GM21515 (cell line): Measurements from ENCODE around the gene NRN1L.
"Not testable (repeated sequence)": the region's sequence is repeated elsewhere in the genome, so short reads cannot be mapped to it uniquely, and the experiment has no call there.

Source experiments
- ATAC-seq: cut with Tn5 transposase; IDR thresholded peaks from one replicate; pipeline ENCODE4 v1.9.1; 2021; ENCODE audit not compliant: unreplicated experiment

The NRN1L gene

DNA sequence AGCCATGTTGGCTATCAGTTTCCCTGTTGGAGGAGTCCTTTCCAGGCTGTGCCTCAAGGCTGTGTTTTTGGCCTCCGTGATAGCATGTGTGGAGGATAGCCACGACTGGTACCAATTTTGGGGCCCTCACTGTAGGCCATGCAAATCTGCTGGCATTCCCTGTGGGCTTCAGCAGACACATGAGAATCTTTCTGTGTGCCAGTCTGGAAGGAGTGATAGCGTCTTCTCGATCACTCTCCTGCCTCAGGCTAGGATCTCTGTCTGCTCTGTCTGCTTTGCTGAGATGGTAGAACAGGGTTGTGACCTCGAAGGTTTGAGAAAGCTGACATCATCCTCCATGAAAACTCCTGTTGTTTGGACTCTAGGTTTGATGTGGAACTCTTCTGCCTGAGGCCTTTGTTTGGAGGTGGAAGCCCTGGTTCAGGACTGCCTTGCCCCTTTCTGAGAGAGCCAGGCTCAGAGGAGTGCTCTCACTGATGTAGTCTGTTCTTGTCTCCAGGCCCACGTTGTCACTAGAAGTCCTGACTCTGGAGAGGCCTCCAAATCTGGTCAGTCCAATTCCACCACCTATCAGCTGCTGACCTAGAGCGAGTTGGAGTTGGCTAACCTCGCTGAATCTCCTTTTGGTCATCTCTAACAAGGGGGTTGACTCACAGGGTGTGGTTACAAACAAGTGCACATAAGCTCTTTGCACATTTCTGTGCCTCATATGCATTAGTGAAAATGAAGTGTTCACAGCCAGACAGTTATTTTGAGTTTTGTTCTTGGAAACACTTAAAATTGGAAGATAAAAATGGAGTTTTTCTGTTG is 23.9 kb upstream of the NRN1L start:
- ATAC-seq, result no peak

DNA sequence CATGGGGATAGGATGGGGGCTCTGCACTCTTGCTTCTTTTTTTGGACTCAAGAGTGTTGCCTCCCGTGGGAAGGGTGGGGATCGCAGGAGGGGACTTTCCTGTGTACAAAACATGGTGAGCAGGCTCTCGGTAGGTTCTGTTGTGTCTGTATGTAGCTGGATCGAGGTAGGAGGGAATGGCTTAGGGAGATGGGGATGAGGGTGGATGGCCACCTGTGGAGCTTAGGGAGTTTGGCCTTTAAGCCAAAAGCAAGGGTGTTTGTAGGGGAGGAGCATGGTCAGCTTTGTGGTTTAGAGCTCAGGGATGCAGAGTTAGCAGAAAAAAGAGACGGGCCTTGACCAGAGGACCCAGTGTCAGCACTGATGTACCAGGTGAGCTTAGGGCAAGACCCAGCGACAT is 22.8 kb upstream of the NRN1L start:
- ATAC-seq, result no peak

DNA sequence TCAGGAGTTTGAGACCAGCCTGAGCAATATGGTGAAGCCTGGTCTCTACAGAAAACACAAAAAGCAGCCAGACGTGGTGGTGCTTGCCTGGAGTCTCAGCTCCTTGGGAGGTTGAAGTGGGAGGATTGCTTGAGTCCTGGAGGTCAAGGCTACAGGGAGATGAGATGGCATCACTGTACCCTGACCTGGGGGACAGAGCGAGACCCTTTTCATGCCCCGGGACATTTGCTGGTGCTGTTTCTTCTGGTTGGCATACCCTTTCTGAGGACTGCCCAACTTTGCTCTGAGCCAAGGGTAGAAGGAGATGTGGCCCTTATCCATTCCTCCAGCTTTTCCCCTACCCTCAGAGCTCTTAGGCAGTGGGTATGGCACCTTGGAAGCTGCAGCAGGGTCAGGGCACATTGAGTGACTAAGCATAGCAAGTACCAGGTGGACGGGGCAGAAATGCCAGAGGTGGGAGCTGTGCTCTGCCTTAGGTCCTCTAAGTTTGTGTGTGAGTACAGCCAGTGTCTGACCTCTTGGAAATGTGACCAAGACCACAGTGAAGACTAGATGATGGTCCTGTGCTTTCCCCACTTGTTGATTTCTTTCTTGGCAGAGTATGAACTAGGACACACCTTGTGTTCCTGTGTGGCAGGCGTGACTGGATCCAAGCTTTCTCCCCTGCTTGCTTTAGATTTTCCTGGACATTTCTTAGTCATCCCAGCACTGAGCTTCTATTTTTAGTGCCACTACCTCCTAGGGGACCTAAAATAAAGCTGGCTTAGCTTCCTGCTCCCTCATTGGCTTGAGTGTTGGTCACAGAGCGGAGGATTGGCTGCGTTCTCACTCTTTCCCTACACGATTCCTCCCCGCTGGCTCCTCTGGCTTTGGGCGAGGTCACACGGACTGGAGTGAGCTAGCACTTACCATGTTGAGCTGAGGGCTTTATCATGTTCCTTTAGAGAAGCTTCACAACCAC is 21.8 kb upstream of the NRN1L start:
- ATAC-seq, result no peak

DNA sequence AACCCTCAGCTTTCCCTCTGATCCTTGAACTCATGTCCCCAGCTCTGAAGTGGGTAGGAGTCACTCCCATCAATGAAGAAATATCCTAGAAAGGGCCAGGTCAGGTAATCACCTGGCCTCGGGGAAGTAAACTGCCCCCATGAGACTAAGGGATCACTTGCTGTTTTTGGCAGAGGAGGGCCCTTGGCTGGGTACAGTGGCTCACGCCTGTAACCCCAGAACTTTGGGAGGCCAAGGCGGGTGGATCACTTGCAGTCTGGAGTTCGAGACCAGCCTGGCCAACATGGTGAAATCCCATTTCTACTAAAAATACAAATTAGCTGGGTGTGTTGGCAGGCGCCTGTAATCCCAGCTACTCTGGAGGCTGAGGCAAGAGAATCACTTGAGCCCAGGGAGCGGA is 20.6 kb upstream of the NRN1L start:
- not testable (repeated sequence) for ATAC-seq

DNA sequence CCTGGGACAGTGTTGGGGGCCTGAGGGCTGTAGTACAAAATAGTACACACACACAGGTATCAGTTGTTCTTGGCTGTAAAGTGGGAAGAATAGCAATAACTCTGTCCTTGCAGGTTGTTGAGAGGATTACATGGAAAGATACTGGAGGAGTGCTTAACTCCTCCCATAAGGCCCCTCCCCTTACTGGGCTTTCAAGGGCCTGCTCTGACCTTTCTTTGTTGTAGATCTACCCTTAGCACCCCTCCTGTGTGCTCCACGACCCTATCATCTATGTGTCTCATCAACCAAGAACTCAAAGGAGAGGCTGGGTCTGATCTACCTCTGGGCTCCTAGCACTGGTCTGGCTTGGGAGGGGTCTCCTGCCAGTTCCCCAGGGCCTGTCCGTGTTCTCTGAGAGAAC is 20.1 kb upstream of the NRN1L start:
- no peak for ATAC-seq

DNA sequence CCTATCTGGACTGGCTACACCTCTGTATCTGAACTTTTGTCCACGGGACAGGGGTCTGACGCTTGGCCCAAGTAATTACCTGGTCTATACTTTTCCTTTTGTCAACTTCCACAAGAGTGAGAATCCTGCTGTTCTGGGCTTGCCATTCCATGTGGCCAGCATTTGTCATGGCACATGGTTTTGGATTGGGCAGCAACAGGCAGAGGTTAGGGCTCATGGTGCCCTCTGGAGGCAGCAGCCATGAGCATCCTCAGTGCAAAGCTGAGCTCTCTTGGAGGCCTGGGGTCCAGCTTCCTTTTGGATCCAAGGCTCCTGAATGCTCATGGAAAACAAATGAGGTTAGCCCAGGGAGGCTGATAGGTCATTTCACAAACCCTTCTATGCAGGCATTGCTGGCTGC is 19.4 kb upstream of the NRN1L start:
- no peak for ATAC-seq

DNA sequence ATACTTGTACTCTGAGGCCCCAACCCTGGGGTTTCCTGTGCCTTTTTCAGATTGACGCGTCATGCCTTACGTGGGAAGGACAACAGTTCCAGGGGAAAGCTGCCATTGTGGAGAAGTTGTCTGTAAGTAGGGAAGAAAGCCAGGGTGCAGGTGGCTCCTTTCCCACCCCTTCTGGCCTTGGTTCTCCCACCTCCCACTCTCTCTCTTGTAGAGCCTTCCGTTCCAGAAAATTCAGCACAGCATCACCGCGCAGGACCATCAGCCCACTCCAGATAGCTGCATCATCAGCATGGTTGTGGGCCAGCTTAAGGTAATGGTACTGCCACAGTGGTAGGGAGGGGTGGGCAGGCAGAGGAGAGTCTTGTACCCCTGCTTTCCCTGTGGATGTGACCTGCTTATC is 16.4 kb upstream of the NRN1L start:
- no peak for ATAC-seq

DNA sequence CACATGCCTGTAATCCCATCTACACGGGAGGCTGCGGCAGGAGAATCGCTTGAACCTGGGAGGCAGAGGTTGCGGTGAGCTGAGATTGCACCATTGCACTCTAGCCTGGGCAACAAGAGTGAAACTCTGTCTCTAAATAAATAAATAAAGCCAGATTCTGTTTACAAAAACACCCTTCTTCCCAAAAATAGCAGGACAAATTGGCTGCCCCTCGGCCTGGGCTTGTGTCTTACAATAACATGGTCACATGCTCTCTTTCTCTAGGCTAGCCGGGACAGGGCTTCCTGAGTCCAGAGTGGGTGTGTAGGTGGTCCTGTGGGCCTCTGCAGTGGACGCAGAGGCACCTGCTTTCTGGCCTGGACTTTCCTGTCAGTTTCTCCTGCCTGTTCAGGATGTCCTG is 15.0 kb upstream of the NRN1L start:
- ATAC-seq, result no peak

DNA sequence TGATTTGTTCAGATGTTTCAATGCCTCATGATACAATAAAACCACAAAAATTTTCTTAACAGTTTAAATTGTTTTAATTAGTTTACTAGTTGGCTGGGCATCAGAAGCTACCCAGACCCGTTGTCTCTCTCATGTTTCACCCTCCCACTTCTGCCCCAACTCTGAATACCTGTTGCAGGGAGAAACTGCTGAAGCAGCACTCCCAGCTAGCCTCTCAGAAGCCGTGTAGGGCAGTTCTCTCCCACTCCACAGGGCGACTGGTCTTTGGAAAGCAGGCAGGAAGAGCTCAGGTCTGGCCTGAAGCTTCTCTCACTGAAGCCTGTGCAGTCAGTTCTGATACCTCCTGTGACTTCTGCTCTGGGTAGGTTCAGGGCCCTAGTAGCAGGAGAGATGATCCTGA is 13.4 kb upstream of the NRN1L start:
- ATAC-seq, result no peak

DNA sequence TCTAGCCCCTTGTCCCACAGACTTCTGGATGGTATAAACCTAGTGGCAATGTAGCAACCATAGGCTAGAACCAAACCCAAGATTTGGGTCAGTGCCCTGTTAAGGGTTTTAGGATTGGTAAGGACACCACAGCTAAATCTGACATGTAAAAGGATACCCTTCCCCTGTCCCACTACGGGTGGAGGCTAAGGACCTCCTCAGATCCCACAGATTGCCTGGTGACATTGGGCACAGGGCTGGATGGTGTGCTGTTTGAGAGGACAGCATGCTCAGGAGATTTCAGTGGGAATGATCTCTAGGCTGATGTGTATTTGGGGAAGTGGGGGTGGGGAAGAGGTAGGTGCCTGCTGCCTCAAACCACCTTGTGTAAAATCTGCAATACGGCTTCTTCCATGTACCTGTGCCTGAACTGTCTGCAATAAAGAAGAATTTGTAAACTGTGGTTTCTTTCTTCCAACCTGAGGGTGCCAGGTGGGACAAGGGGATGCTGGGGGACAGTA is 12.5 kb upstream of the NRN1L start:
- no peak for ATAC-seq

DNA sequence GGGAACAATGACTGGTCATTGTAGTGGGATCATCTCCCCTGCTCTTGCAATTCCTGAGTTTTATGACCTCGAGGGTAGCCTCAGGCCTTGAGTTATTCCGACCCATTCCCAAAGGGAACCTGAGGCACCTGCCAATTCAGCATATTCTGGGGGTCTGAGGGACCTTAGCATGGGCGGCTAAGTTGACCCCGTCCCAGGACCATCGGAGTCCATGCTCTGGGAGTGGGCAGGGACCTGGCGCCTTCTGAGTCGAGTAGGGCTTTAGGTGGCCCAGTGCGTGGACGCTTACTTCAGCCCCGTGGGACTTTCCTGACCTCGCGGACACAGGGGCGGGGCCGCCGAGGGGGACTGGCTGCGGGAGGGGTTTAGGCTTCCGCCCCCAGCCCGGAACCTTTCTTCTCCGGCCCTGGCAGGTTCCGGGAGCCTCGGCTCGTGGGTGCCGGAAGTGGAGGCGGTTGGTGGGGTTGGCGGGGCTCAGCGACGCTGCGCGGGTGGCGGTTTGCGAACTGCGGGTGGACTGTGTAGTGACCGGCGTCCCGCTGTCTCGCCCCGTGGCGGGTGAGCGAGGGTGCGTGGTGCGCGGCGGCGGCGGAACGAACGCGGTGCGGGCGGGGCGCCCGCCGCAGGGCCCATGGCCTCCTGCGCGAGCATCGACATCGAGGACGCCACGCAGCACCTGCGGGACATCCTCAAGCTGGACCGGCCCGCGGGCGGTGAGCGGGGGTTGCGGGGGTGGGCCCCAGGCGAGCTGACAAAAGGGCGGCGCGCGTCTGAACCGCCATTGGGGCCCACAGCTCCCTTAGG is 11.9 kb upstream of the NRN1L start, which contains the start of gene EDC4:
Gene EDC4 (plus strand): TSS at position 422 of the 804 bp plus-strand sequence. CDS start 210 bp downstream, at position 632.
- ATAC-seq, result peak; percentile 55

DNA sequence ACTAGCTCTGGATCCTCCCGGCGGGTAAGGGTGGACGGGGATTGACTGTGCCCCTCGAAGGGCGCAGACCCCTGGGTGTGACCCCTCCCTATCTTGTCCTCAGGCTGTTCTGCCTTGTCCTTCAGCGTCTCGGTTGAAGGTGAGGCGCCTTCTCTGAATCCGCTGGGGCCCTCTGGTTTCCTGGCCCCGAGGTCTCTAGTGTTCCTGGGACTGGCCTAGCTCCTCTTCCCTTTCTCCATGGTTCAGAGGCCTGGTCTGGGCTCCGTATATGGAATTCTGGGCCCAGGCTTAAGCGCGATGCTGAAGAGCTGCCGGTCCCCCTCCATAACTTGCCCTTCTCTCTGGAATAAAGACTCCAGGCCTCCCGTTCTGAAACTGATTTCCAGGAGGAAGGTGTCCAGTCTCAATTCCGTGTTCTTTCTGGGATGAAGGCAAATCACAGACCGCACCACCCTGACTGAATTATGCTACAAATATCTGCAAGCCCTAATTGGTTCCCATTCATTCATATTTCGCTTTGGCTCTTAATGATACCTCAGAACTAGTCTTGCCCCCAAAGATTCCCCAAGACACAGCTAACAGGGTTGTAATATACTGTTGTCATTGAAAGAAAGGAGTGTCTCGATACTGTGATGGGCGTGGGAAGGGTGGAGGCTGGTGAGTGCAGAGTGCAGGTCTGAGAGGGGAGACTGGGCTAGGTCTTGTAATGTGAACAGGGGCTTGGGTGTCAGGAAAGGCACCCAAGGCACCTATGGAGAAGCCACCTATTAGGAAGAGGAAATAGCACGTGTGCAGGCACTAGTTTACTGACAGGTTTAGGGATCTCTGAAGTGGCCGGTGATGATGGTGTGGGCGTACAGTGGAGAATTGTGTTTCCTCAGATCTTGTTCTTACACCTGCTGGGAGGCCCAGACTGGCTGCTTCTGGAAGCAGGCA is 11.0 kb upstream of the NRN1L start:
- ATAC-seq, result no peak

DNA sequence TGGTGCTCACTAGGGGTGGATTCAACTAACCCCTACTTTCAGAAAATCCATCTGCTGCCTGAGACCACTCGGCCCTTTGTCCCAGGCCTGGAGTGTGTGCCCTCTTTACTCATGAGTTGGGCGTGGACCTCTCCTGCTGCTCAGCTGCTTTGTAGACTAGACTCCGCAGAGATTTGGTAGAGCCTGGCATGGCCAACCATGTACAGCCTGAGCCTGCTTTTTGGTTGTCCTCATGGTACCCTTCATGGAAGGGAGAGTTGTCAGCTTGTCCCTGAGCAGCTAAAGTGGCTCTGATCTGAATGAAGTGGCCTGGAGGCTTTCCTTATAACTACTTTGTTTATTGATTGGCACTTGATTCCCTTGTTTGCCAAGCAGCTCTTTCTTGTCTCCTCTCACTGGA is 10.3 kb upstream of the NRN1L start:
- no peak for ATAC-seq

DNA sequence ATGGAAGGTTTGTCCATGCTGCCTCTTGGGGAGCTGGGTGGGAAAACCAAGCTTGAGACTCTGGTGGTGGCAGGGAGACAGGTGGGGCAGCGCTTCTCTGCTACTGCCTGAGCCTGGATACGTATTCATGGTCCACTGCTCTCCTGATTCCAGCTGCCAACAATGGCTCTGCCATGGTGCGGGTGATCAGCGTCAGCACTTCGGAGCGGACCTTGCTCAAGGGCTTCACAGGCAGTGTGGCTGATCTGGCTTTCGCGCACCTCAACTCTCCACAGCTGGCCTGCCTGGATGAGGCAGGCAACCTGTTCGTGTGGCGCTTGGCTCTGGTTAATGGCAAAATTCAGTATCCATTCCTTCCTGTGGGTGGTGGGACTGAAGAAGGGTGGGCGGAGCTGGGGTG is 7.6 kb upstream of the NRN1L start:
- no peak for ATAC-seq

DNA sequence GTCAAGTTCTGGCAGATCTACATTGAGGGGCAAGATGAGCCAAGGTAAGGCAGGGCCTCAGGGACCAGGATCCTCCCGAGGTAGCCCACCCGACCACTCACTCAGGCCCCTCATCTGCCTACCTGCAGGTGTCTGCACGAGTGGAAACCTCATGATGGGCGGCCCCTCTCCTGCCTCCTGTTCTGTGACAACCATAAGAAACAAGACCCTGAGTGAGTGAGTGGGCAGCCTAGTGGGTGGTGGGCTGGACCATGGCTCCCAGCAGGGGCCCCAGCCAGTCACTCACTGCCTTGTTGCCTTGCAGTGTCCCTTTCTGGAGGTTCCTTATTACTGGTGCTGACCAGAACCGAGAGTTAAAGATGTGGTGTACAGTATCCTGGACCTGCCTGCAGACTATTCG is 6.5 kb upstream of the NRN1L start:
- ATAC-seq, result no peak

DNA sequence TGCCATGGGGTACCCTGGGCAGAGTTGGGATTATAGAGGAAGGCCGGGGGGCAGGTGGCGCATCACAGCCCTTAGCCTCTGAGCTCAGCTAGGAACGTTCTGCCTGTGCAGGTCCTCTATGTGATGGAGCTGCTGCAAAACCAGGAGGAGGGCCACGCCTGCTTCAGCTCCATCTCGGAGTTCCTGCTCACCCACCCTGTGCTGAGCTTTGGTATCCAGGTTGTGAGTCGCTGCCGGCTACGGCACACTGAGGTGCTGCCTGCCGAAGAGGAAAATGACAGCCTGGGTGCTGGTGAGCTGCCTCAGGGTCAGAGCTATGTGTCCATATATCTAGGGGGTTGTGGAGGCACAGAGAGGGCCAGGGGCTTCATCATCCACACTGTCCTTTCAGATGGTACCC is 5.8 kb upstream of the NRN1L start:
- ATAC-seq, result no peak

DNA sequence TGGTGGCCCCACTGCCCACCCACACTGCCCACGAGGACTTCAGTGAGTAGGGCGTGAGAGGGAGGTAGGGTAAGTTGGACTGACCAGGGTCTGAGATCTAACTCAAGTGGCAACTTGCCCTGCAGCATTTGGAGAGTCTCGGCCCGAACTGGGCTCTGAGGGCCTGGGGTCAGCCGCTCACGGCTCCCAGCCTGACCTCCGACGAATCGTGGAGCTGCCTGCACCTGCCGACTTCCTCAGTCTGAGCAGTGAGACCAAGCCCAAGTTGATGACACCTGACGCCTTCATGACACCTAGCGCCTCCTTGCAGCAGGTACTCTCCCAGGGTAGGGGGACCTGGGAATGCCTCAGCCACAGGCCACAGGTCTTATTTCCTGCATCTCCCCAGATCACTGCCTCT is 5.2 kb upstream of the NRN1L start:
- no peak for ATAC-seq

DNA sequence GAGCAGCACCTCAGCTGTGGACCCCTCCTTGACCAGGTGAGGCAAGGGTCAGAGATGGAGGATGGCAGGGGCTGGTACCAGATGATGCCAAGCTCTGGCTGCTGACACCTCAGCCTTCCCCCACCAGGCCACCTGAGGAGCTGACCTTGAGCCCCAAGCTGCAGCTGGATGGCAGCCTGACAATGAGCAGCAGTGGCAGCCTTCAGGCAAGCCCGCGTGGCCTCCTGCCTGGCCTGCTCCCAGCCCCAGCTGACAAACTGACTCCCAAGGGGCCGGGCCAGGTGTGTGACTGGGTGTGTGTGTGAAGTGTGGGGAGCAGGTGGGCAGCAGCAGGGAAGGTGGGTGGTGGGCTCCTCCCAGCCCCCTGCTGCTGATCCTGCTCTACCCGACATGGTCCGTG is 4.7 kb upstream of the NRN1L start:
- no peak for ATAC-seq

DNA sequence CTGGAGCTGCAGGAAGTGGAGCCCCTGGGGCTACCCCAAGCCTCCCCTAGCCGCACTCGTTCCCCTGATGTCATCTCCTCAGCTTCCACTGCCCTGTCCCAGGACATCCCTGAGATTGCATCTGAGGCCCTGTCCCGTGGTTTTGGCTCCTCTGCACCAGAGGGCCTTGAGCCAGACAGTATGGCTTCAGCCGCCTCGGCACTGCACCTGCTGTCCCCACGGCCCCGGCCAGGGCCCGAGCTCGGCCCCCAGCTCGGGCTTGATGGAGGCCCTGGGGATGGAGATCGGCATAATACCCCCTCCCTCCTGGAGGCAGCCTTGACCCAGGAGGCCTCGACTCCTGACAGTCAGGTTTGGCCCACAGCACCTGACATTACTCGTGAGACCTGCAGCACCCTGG is 4.1 kb upstream of the NRN1L start:
- ATAC-seq, result no peak

DNA sequence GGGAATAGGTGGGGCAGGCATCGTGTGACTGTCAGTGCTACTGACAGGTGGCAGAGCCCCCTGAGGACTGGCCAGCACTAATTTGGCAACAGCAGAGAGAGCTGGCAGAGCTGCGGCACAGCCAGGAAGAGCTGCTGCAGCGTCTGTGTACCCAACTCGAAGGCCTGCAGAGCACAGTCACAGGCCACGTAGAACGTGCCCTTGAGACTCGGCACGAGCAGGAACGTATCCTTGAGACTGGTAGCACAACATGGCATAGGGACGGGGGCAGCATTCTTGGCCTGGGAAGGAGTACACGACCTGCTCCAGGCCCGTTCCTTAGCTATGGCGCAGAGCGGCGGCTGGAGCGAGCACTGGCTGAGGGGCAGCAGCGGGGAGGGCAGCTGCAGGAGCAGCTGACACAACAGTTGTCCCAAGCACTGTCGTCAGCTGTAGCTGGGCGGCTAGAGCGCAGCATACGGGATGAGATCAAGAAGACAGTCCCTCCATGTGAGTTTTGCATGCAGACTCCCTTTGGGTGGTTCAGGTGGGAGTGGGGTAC is 3.0 kb upstream of the NRN1L start:
- no peak for ATAC-seq
